RPMI7951 (cell line): ENCODE measurements around the gene KRTAP9-3. TPM values are rescaled to one million over a fixed set of nuclear protein-coding genes. Genes with fewer than 3 reads are reported as not detected.
"Not testable (repeated sequence)": the region's sequence is repeated elsewhere in the genome, so short reads cannot be mapped to it uniquely, and the experiment has no call there.

Experiments used
- DNase-seq: peaks from one replicate; pipeline ENCODE4 v3.0.0-alpha.2; 2012; ENCODE audit warnings: low read depth
- total RNA-seq: library from RNA; depleted of rRNA; stranded (reverse); fragments of >200 nt; shearing (Covaris generic); gene quantifications from 2 replicates; pipeline ENCODE4 v1.2.3, GENCODE V29; 2014; rRNA removed

KRTAP9-3 gene, protein sequence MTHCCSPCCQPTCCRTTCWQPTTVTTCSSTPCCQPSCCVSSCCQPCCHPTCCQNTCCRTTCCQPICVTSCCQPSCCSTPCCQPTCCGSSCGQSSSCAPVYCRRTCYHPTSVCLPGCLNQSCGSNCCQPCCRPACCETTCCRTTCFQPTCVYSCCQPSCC
- not detected in 2 replicates for total RNA-seq

DNA sequence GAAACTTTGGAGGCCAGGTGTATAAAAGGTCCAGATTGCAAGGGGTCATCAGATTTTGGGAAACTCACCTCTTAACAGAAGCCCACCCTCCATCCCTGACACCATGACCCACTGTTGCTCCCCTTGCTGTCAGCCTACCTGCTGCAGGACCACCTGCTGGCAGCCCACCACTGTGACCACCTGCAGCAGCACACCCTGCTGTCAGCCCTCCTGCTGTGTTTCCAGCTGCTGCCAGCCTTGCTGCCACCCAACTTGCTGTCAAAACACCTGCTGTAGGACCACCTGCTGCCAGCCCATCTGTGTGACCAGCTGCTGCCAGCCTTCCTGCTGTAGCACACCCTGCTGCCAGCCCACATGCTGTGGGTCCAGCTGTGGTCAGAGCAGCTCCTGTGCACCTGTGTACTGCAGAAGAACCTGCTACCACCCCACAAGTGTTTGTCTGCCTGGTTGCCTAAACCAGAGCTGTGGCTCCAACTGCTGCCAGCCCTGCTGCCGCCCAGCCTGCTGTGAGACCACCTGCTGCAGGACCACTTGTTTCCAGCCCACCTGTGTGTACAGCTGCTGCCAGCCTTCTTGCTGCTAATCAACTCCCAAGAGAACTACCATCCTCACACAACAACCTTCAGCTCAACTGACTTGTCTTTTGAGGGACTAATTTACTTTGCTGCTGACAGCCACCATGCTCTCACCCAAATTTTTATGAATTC lies at the start of gene KRTAP9-3:
Gene KRTAP9-3, plus strand, starts transcription at position 51 of the 707 bp plus-strand sequence. Its CDS starts 53 bp downstream, at position 104.
- DNase-seq: not testable (repeated sequence)

DNA sequence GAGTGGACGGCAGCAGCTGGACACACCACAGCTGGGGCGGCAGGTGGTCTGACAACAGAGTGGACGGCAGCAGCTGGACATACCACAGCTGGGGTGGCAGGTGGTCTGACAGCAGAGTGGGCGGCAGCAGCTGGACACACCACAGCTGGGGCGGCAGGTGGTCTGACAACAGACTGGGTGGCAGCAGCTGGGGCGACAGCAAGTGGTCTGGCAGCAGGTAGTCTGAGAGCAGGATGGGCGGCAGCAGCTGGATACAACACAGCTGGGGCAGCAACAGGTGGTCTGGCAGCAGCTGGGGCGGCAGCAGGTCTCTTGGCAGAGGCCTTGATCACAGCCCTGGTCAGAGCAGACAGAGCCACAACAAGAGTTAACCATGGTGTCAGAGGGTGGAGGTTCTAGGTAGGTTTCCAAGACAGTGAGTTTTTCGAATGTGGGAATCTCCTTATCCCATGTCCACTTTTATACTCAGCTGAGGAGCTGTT lies 47.7 kb upstream of the KRTAP9-3 start, which contains the start of gene KRTAP4-1:
Gene KRTAP4-1, minus strand, starts transcription at position 432 of the 482 bp plus-strand sequence. Its CDS starts 57 bp downstream, at position 375.
- DNase-seq: no peak

DNA sequence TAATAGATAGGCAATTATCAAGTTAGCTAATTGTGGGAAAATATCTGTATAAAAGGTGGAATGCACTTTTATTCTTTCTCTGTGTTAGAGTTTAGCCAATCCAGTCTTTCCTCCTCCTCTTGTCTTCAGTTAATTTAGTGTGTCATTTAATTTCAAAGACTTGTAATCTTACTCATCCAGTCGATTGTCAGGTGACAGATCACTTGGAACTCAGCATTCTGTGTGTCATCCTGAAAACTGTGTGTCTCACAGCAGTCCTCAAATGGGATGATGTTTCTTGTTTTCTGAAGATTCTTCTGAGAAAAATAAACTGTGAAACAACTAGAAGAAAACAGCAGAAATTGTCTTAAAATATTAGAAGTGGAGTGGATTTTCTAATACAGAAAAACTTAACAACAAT lies 47.2 kb upstream of the KRTAP9-3 start:
- no peak for DNase-seq

DNA sequence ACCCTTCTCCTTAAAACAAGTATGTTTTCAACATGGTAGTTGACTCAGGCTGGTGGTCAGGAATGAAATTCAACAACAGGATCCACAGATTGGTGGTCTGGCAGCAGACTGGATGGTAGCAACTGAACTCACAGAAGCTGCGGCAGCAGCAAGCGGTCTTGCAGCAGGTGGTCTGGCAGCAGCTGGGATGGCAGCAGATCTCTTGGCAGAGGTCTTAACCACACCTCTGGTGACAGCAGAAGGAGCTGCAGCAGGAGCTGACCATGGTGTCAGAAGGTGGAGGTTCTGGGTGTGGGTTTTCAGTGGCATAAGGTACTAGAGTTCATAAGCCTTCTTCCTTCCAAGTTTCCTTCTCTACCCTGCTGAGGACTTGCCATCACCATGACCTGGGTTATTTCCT lies 45.4 kb upstream of the KRTAP9-3 start:
- no peak for DNase-seq

DNA sequence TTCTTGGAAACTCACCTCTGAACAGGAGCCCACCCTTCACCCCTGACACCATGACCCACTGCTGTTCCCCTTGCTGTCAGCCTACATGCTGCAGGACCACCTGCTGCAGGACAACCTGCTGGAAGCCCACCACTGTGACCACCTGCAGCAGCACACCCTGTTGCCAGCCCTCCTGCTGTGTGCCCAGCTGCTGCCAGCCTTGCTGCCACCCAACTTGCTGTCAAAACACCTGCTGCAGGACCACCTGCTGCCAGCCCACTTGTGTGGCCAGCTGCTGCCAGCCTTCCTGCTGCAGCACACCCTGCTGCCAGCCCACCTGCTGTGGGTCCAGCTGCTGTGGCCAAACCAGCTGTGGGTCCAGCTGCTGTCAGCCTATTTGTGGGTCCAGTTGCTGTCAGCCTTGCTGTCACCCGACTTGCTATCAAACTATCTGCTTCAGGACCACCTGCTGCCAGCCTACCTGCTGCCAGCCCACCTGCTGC lies 42.4 kb upstream of the KRTAP9-3 start, which contains the start of gene KRTAP9-1:
Gene KRTAP9-1, plus strand, starts transcription at position 51 of the 482 bp plus-strand sequence. Its CDS starts 0 bp downstream, at position 51.
- DNase-seq: not testable (repeated sequence)

DNA sequence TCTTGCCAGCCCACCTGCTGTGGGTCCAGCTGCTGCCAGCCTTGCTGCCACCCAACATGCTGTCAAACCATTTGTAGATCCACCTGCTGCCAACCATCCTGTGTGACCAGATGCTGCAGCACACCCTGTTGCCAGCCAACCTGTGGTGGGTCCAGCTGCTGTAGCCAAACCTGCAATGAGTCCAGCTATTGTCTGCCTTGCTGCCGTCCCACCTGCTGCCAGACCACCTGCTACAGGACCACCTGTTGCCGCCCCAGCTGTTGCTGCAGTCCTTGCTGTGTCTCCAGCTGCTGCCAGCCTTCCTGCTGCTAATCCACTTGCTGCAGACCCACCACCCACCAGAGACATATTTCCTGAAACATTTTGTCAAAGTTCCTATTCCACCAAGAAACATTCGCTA lies 41.9 kb upstream of the KRTAP9-3 start:
- DNase-seq: no peak

DNA sequence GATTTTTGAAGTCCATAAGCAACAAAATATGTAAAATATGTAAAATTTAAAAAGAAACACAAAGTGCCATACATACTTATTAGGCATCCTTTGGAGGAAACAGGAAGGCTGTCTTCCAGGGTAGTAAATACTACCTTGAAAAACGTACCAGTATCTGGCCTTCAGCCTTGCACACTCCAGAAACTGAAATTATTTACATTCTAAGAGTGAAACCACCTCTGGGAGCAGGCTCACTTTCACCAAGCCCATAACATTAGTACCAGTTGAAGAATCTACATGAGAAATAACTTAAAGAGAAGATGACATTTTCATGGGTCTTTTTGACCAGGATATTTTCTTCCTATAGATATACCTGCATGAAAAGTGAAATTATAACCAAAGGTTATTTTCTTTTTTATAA lies 36.2 kb upstream of the KRTAP9-3 start:
- no peak for DNase-seq

DNA sequence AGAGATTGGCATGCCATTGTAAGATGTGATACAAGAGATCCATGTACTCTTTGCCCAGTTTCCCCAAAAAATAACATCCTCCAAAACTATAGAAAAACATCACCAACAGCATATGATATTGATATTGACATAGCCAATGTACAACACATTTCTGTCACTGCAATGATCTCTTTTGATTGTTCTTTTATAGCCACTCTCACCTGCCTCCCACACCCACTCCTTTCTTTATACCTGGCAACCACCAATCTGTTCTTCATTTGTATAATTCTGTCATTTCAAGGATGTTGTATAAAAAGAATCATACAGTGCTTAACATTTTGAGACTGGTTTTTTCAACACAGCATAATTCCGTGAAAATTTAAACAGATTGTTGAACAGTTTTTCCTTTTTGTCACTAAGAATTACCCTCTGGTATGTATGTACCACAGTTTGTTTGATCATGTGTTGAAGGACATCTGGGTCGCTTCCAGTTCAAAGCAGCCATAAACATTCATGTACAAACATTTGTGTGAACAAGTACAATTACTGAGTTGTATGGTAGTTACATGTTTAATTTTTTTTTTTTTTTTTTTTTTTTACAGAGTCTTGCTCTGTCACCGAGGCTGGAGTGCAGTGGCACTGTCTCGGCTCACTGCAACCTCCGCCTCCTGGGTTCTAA lies 32.7 kb upstream of the KRTAP9-3 start:
- DNase-seq: no peak

DNA sequence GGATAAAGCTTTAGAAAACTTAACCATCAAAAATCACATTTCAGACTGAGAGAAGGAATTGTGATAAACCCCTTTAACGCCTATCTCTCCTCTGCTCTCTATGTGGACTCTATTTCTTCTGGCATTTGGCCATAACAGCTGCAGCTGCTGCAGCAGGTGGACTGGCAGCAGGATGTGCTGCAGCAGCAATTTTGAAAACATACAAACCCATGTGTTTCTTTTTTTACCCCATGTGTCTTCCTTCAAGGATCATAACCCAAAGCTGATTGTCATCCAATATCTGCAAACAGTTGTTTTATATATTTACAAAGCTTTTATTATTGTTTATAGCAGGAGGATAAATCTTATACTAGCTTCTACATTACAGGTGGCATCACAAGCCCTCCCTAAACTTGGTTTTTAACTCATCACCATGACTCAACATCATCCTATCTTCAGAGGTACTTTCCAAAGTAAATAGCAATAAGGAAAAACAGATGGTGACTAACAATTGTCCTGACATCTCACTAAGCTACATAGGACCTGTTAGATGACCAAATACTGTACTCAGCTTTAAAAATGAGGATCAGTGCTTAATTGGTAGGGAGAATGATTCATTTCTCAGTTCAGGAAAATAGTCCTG lies 20.3 kb upstream of the KRTAP9-3 start:
- DNase-seq: peak; percentile 61

DNA sequence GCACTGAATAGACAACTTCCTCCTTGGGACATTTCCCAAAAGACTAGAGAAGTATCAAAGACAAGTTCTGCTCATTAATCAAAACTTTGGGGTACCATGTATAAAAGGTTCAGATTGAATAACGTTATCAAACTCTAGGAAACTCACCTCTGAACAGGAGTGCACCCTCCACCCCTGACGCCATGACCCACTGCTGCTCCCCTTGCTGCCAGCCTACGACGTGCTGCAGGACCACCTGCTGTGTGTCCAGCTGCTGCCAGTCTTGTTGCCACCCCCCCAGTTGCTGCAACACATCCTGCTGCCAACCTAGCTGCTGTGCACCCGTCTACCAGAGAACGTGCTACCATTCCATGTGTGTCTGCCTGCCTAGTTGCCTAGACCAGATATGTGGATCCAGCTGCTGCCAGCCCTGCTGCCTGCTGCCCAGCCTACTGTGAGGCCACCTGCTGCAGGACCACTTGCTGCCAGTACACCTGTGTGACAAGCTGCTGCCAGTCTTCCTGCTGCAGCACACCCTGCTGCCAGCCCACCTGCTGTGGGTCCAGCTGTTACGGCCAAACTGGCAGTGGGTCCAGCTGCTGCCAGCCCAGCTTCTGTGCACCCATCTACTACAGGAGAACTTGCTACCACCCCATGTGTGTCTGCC lies 19.6 kb upstream of the KRTAP9-3 start:
- DNase-seq: no peak

DNA sequence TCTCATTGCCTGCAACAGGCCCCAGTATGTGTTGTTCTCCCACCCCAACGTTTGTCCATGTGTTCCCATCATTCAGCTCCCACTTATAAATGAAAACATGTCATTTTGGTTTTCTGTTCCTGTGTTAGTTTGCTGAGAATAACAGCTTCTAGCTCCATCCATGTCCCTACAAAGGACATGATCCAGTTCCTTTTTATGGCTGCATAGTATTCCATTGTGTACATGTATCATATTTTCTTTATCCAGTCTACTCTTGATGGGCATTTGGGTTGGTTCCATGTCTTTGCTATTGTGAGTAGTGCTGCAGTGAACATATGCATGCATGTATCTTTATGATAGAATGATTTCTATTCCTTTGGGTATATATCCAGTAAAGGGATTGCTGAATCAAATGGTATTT lies 16.6 kb upstream of the KRTAP9-3 start:
- no peak for DNase-seq

DNA sequence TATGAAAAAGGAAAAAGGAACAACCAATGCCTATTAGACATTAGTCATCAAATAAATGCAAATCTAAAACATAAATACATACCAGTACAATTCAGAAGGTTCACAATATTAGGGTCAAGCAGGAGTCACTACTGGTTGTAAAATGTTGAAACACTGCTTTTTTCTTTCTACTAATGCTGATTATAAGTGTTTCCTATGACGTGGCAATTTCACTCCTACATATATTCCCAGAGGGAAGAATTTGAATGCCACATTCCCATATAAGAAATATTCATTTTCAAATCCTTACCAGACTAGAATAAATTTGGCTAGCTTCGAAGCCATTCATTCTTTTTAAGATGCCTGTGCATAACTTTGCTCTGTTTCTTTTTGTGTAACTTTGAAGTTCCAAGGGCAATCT lies 8.4 kb upstream of the KRTAP9-3 start:
- no peak for DNase-seq

DNA sequence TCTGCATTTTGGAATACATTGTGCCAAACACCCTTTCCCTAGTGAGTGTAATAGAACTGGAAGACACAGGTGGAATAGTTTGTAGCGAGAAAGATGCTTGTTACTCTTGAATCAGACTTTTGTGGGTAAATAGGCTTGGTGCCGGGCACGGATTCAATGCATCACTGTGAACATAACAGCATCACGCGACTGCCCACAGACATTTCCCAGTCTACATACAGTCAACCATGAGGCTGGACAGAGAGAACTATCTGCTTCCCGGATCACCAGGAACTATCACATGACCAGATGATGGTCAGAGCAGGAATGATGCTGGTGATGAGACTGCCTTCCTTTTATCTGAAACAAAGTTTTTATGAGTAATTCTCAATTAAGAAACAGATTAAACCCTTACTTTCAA lies 6.2 kb upstream of the KRTAP9-3 start:
- peak; percentile 18 for DNase-seq

DNA sequence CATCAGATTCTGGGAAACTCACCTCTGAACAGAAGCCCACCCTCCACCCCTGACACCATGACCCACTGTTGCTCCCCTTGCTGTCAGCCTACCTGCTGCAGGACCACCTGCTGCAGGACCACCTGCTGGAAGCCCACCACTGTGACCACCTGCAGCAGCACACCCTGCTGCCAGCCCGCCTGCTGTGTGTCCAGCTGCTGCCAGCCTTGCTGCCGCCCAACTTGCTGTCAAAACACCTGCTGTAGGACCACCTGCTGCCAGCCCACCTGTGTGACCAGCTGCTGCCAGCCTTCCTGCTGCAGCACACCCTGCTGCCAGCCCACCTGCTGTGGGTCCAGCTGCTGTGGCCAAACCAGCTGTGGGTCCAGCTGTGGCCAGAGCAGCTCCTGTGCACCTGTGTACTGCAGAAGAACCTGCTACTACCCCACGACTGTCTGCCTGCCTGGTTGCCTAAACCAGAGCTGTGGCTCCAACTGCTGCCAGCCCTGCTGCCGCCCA lies 5.6 kb upstream of the KRTAP9-3 start, which contains the start of gene KRTAP9-2:
Gene KRTAP9-2, plus strand, starts transcription at position 51 of the 498 bp plus-strand sequence. Its CDS starts 7 bp downstream, at position 58.
- DNase-seq: not testable (repeated sequence)

DNA sequence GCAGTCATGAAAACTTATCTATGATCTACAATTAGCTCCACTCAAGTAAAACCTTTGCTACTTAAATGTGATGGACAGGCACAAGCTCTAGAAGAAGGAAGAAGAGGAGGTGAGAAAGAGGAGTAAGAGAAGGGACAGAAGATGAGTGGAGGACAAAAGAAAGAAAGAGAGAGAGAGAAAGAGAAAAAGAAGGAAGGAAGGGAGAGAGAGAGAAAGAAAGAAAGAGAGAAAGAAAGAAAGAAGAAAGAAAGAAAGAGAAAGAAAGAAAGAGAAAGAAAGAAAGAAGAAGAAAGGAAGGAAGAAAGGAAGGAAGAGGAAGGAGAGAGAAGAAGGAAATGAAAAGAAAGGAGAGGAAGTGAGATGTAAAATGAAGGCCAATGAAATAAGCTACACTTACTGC lies 2.2 kb upstream of the KRTAP9-3 start:
- DNase-seq: no peak

DNA sequence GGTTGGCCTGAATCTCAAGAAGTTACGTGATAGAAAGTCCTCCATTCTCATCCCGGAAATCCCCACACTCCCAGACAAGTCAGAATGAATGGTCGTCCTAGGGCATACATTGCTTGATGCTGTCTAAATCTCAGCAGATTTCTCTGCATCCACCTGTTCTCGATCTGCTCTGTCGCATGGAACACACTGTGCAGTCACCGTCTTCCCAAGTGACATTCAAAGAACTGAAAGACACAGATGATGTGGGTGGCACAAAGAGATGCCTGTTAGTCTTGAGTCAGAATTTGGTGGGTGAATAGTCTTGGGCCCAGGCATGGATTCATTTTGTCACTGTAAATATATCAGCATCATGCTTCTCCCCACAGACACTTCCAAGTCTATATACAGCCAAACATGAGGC lies 518 bp upstream of the KRTAP9-3 start:
- DNase-seq: no peak

DNA sequence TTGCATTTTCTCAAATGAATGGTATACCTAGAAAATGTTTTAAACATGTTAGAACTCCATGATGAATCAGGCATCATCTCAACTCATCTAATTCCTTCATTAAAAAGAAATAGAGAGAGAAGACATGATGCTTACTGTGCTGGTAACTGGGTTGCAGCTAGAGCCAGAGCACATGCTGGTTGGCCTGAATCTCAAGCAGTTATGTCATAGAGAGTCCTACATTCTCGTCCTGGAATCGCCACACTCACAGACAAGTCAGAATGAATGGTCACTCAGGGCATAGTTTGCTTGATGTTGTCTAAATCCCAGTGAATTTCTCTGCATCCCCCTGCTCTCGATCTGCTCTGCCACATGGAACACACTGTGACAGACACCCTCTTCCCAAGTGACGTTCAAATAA lies 4.9 kb downstream of the KRTAP9-3 start:
- not testable (repeated sequence) for DNase-seq

DNA sequence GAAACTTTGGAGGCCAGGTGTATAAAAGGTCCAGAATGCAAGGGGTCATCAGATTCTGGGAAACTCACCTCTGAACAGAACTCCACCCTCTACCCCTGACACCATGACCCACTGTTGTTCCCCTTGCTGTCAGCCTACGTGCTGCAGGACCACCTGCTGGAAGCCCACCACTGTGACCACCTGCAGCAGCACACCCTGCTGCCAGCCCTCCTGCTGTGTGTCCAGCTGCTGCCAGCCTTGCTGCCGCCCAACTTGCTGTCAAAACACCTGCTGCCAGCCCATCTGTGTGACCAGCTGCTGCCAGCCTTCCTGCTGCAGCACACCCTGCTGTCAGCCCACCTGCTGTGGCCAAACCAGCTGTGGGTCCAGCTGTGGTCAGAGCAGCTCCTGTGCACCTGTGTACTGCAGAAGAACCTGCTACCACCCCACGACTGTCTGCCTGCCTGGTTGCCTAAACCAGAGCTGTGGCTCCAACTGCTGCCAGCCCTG lies 5.7 kb downstream of the KRTAP9-3 start, which contains the start of gene KRTAP9-8:
Gene KRTAP9-8, plus strand, starts transcription at position 51 of the 489 bp plus-strand sequence. Its CDS starts 53 bp downstream, at position 104.
- not testable (repeated sequence) for DNase-seq

DNA sequence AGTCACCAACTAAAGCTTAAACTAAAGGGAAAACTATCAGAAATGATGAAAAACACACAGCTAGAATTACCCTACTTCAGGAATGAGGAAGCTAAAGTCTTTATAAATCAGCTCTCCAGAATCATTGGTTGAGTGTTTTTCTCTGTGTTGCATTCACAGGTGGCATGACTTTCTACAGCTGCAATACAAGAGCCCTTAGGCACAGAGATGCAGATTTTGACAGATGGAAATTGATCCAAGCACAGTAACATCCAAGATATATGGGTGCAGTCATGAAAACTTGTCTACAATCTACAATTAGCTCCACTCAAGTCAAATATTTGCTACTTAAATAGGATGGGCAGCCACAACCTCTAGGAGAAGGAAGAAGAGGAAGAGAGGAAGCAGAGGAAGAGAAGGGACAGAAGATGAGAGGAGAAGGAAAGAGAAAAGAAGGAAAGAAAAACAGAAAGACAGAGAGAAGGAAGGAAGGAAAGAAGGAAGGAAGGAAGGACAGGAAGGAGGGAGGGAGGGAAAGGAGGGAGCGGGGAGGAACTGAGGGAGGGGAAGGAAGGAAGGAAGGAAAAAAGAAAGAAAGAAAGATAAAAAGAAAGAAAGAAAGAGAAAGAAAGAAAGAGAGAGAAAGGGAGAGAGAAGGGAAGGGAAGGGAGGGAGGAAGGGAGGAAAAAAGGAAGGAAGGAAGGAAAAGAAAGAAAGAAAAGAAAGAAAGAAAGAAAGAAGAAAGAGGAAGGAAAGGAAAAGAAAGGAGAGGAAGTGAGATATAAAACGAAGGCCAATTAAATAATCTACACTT lies 14.9 kb downstream of the KRTAP9-3 start:
- not testable (repeated sequence) for DNase-seq
